SK-N-MC (cell line): ENCODE data around the gene RGS6.

Experiments
- EZH2 ChIP-seq: fragments of 200-600 bp; sonication (generic); IDR thresholded peaks from one replicate; pipeline ENCODE4 v1.6.1; 2017; ENCODE audit warnings: antibody characterized with exemption
- POLR2AphosphoS5 ChIP-seq: IDR thresholded peaks from 2 replicates; pipeline ENCODE4 v1.6.1; 2012; ENCODE audit warnings: mild to moderate bottlenecking, low read depth, low read length, borderline replicate concordance

- no peak for TF ChIP-seq POLR2AphosphoS5
- no peak for TF ChIP-seq EZH2
These were observed 516.0 kb downstream of the RGS6 start for GRCh38 chr14:72448212-72448611.
